ENCODE data around the gene SCN4B. TPM values are rescaled to one million over a fixed set of nuclear protein-coding genes. Genes with fewer than 3 reads are reported as not detected.

SCN4B gene
- total RNA-seq, 1 experiment from 2014 or later = 1.6 TPM

- Histone ChIP-seq H3T11ph (ENCODE audit: low read length) (no peak overlapping the region), H2BK12ac (ENCODE audit: insufficient read length, low read depth, low read length) (no peak overlapping the region), H2BK15ac (ENCODE audit: low read depth, low read length) (no peak overlapping the region), H3K9ac (ENCODE audit: extremely low read depth, insufficient read length, low read length) (no peak overlapping the region), H2BK20ac (ENCODE audit: low read depth, low read length, poor library complexity, severe bottlenecking) (no peak overlapping the region), H3K79me2 (ENCODE audit: insufficient read depth, low read length) (no peaks in the 10 kb centered on the region), H3K4me2 (ENCODE audit: insufficient read depth, insufficient read length, low read length) (no peak overlapping the region), H3K14ac (ENCODE audit: insufficient read depth, low read length) (no peak overlapping the region), H3K23me2 (ENCODE audit: insufficient read length, low read depth, low read length, poor library complexity, severe bottlenecking) (no peaks in the 10 kb centered on the region), H2AFZ (ENCODE audit: low read length) (no peak overlapping the region), H4K91ac (ENCODE audit: insufficient read length, low read depth, low read length) (no peak overlapping the region), H3K23ac (ENCODE audit: insufficient read length, low read depth, low read length) (no peak overlapping the region), H4K5ac (ENCODE audit: insufficient read length, low read depth, low read length) (no peak overlapping the region), H3K4me1 (ENCODE audit: insufficient read depth, low read length) (no peaks in the 10 kb centered on the region), H2AK5ac (ENCODE audit: insufficient read length, low read length) (no peak overlapping the region), H3K9me3 (ENCODE audit: control insufficient read depth, low read depth, low read length) (no peaks in the 10 kb centered on the region), H4K20me1 (ENCODE audit: control insufficient read depth, insufficient read depth, insufficient read length) (no peaks in the 10 kb centered on the region), H3K79me1 (ENCODE audit: insufficient read depth, low read depth, low read length, poor library complexity, severe bottlenecking) (no peaks in the 10 kb centered on the region), H4K8ac (replicated peaks; ENCODE audit: insufficient read length, low read depth, low read length) (no peak overlapping the region), H3K56ac (ENCODE audit: insufficient read length, low read depth, low read length) (no peak overlapping the region), H2BK120ac (ENCODE audit: low read depth, low read length, poor library complexity, severe bottlenecking) (no peak overlapping the region), H3K27me3 (ENCODE audit: insufficient read depth, low read length) (no peaks in the 10 kb centered on the region), H3K27ac (ENCODE audit: insufficient read length, low read depth, low read length) (no peak overlapping the region), H3K4ac (ENCODE audit: low read depth, low read length) (no peak overlapping the region), H2BK5ac (ENCODE audit: insufficient read length, low read length) (no peak overlapping the region), H3K18ac (ENCODE audit: insufficient read length, low read depth, low read length) (no peak overlapping the region)
- Mint-ChIP-seq H3K27me3 (ENCODE audit: low read depth) (peaks cover 10% of the 10 kb centered on the region), H3K4me3 (no peak overlapping the region), H3K4me1 (peaks cover 6 to 12% of the 10 kb centered on the region in 2 experiments), H3K36me3 (ENCODE audit: insufficient read depth in 1 of 3, low read depth in 3 of 3) (no peaks in the 10 kb centered on the region), H3K27ac (peak overlapping the region in 1 of 3 experiments; percentile 19; a peak in 1 of 7 replicates), H3K9me3 (no peaks in the 10 kb centered on the region)
- no peak for DNase-seq
- no CpG with 5 or more reads among the region's 11 CpGs for WGBS (ENCODE audit: extremely low coverage, insufficient read length, low lambda C conversion rate)
- no peak for TF ChIP-seq CTCF (conservative IDR thresholded peaks at IDR 0.05)
These were observed 23.7 kb downstream of the SCN4B start for GRCh38 chr11:118128721-118129470.
